GM18861 (cell line): ENCODE data around the gene POLD2.

Experiments
- ATAC-seq: cut with Tn5 transposase; IDR thresholded peaks from one replicate; pipeline ENCODE4 v1.9.1; 2021; ENCODE audit not compliant: unreplicated experiment

POLD2 gene

GRCh38 chr7:44114586-44115310 lies 8.6 kb downstream of the POLD2 start:
- ATAC-seq = no peak

- ATAC-seq = no peak
Measured at GRCh38 chr7:44113764-44114354, 9.5 kb downstream of the POLD2 start.

GRCh38 chr7:44112997-44113763 lies 10.2 kb downstream of the POLD2 start:
- ATAC-seq = no peak

- ATAC-seq = no peak
Measured at GRCh38 chr7:44112231-44112996, 10.9 kb downstream of the POLD2 start.

- no peak for ATAC-seq
Measured at GRCh38 chr7:44111761-44112160, 11.6 kb downstream of the POLD2 start.

GRCh38 chr7:44110719-44111635 lies 12.4 kb downstream of the POLD2 start:
- ATAC-seq = no peak

- no peak for ATAC-seq
Measured at GRCh38 chr7:44109991-44110390, 13.4 kb downstream of the POLD2 start.

- no peak for ATAC-seq
Measured at GRCh38 chr7:44108768-44109750, 14.3 kb downstream of the POLD2 start.

- ATAC-seq = no peak
Measured at GRCh38 chr7:44107961-44108767, 15.2 kb downstream of the POLD2 start.

GRCh38 chr7:44107116-44107960 lies 16.0 kb downstream of the POLD2 start:
- ATAC-seq = no peak

GRCh38 chr7:44106311-44107065 lies 16.9 kb downstream of the POLD2 start:
- ATAC-seq = no peak

GRCh38 chr7:44105832-44106231 lies 17.5 kb downstream of the POLD2 start:
- ATAC-seq = no peak

- no peak for ATAC-seq
Measured at GRCh38 chr7:44104860-44105771, 18.2 kb downstream of the POLD2 start.

- ATAC-seq = no peak
Measured at GRCh38 chr7:44103923-44104859, 19.2 kb downstream of the POLD2 start, which contains the start of gene AEBP1. Gene AEBP1, plus strand, starts transcription at chr7:44104345. Its CDS starts 321 bp downstream, at chr7:44104666.
